PC-3 (cell line): ENCODE data around the gene CPE. TPM values are rescaled to one million over a fixed set of nuclear protein-coding genes. Genes with fewer than 3 reads are reported as not detected.

Experiments
- ATAC-seq: fragments of 200-7000 bp; cut with Tn5 transposase; 2 replicates; pipeline ENCODE4 v1.9.1; 2020; ENCODE audit warnings: mild to moderate bottlenecking, moderate library complexity
- BruUV-seq: library from RNA; stranded (reverse); fragments of 400-500 nt; replicated peaks from 2 replicates; lab custom pipeline; 2021; lab: Mats Ljungman, UMichigan
- CTCF ChIA-PET: fragments of 300-600 bp; sonication (Branson Sonifier 250); formaldehyde crosslinking; loops from one replicate; lab custom pipeline; 2022; ENCODE audit warnings: antibody characterized with exemption; lab: Charles Lee
- POLR2A ChIA-PET: fragments of 300-600 bp; sonication (Branson Sonifier 250); formaldehyde crosslinking; loops from one replicate; lab custom pipeline; 2022; ENCODE audit warnings: antibody characterized with exemption; ENCODE audit not compliant: unreplicated experiment; lab: Charles Lee
- DNase-seq: peaks from one replicate; pipeline ENCODE4 v3.0.0-alpha.2; 2015
- H2AFZ ChIP-seq: fragments of 300-600 bp; sonication (generic); 2 replicates; pipeline ENCODE4 v1.6.0; 2016; ENCODE audit warnings: antibody characterized with exemption, low read length
- H3F3A ChIP-seq: fragments of 300-600 bp; sonication (generic); one replicate; pipeline ENCODE4 v1.6.0; 2017; ENCODE audit warnings: antibody characterized with exemption, low read length, control low read depth, mild to moderate bottlenecking; ENCODE audit not compliant: unreplicated experiment
- H3K27ac ChIP-seq: fragments of 300-600 bp; sonication (generic); 2 replicates; pipeline ENCODE4 v1.5.1; 2016; ENCODE audit warnings: mild to moderate bottlenecking, low read length
- H3K27me3 ChIP-seq: fragments of 300-600 bp; sonication (generic); 2 replicates; pipeline ENCODE4 v1.6.1; 2016; ENCODE audit warnings: low read length, mixed read lengths
- H3K36me3 ChIP-seq: fragments of 300-600 bp; sonication (generic); 2 replicates; pipeline ENCODE4 v1.6.1; 2016; ENCODE audit warnings: low read depth, mixed run types, low read length, mixed read lengths
- H3K4me1 ChIP-seq: fragments of 300-600 bp; sonication (generic); 2 replicates; pipeline ENCODE4 v1.5.1; 2016; ENCODE audit warnings: low read length; ENCODE audit not compliant: insufficient read depth
- H3K4me2 ChIP-seq: fragments of 300-600 bp; sonication (generic); 2 replicates; pipeline ENCODE4 v1.6.0; 2016; ENCODE audit warnings: low read length
- H3K4me3 ChIP-seq: fragments of 300-600 bp; sonication (generic); 2 replicates; pipeline ENCODE4 v1.5.1; 2016; ENCODE audit warnings: mild to moderate bottlenecking, low read length, mixed read lengths
- H3K79me2 ChIP-seq: fragments of 300-600 bp; sonication (generic); 2 replicates; pipeline ENCODE4 v1.6.1; 2017; ENCODE audit warnings: low read length, mixed read lengths
- H3K9ac ChIP-seq: fragments of 300-600 bp; sonication (generic); 2 replicates; pipeline ENCODE4 v1.6.0; 2016; ENCODE audit warnings: mild to moderate bottlenecking, low read length
- H3K9me2 ChIP-seq: fragments of 300-600 bp; sonication (generic); replicated peaks from 2 replicates; pipeline ENCODE4 v1.6.1; 2016; ENCODE audit warnings: mixed run types, low read length, mixed read lengths
- H3K9me3 ChIP-seq: fragments of 300-600 bp; sonication (generic); 2 replicates; pipeline ENCODE4 v1.6.1; 2016; ENCODE audit warnings: low read length, mixed read lengths
- H4K20me1 ChIP-seq: fragments of 300-600 bp; sonication (generic); 2 replicates; pipeline ENCODE4 v1.6.1; 2016; ENCODE audit warnings: low read length, mixed read lengths
- CTCF ChIP-seq: fragments of 300-600 bp; sonication (generic); conservative IDR thresholded peaks from 2 replicates; pipeline ENCODE4 v1.5.1; 2017; ENCODE audit warnings: antibody characterized with exemption, low read depth, mild to moderate bottlenecking, low read length
- EZH2 ChIP-seq: fragments of 300-600 bp; sonication (generic); IDR thresholded peaks from one replicate; pipeline ENCODE4 v1.6.1; 2017; ENCODE audit warnings: antibody characterized with exemption, mild to moderate bottlenecking, low read length; ENCODE audit not compliant: unreplicated experiment
- EZH2phosphoT487 ChIP-seq: fragments of 300-600 bp; sonication (generic); IDR thresholded peaks from 2 replicates; pipeline ENCODE4 v1.6.1; 2018; ENCODE audit warnings: mild to moderate bottlenecking, antibody characterized with exemption, low read length, borderline replicate concordance
- intact Hi-C: fragments of 100-400 bp; cut with micrococcal nuclease; formaldehyde crosslinking; loops from 2 replicates; pipeline ENCODE4 v1.9.0; 2023
- total RNA-seq: library from RNA; depleted of rRNA; stranded (reverse); fragments of >200 nt; gene quantifications from 2 replicates; pipeline ENCODE4 v1.2.3, GENCODE V29; 2014

CPE gene
- total RNA-seq, 1 experiment from 2014 or later, result 15.5 TPM

DNA sequence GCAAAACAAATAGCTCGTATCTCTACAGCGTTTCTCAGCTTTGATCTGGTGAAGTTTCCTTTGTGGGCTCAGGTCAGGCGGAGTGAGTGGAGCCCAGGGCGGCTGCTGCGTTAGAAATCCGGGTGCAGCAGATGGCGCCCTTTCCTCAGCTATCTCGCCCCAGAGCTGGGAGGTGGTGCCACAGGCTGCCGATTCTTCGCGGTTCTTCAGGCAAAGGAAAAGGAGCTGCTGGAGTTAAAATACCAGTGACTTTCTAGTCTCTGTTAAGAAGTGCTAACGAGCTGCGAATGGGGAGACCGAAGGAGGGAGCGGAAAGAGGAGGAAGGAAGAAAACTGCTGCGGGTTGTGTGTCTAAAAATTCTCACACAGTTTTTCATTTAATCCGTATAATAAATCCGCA lies 114.6 kb downstream of the CPE start:
- POLR2A ChIA-PET, result no interaction called here
- Histone ChIP-seq H3K4me3 (no peak overlapping the region), H3K9me2 (no peaks in the 10 kb centered on the region), H3K27me3 (no peaks in the 10 kb centered on the region), H3K9ac (no peak overlapping the region), H3K79me2 (no peaks in the 10 kb centered on the region), H3K9me3 (no peaks in the 10 kb centered on the region), H4K20me1 (no peaks in the 10 kb centered on the region), H3F3A (no peaks in the 10 kb centered on the region), H3K4me2 (peak overlapping the region; percentile 58), H2AFZ (peak overlapping the region; percentile 84), H3K4me1 (0 out of 2 replicates have a peak, but pooled peaks cover 4% of the 10 kb centered on the region), H3K27ac (no peak overlapping the region), H3K36me3 (no peaks in the 10 kb centered on the region)
- CTCF ChIA-PET, result interaction anchor here (0.6 to 1.6 kb wide), 5 partner anchors 44 to 667 kb away, joined by 3 to 6 read pairs (median 4); no protein-coding TSS in a partner anchor
- BruUV-seq, result no TSS peak
- intact Hi-C loops, result loop anchor here (1.0 to 5.0 kb wide), 4 partner anchors 44 to 1099 kb away; no protein-coding TSS in a partner anchor
- no peak for TF ChIP-seq EZH2phosphoT487
- peak; percentile 86 for TF ChIP-seq CTCF
- peak; percentile 93 for ATAC-seq
- DNase-seq, result peak; percentile 76

GRCh38 chr4:165502916-165503907 lies 124.4 kb downstream of the CPE start:
- H3K27me3 ChIP-seq, result no peaks in the 10 kb centered on the region
- H3K4me3 ChIP-seq, result no peak overlapping the region
- POLR2A ChIA-PET, result interaction anchor here (0.6 to 0.7 kb wide), 2 partner anchors 290 to 1681 kb away, joined by 4 read pairs; no protein-coding TSS in a partner anchor
- peaks cover 35% of the 10 kb centered on the region for H3K4me1 ChIP-seq
- no peaks in the 10 kb centered on the region for H3K79me2 ChIP-seq
- H3K27ac ChIP-seq, result peak overlapping the region; percentile 93
- no peaks in the 10 kb centered on the region for H3K36me3 ChIP-seq
- TF ChIP-seq EZH2phosphoT487 (no peak), CTCF (no peak), EZH2 (no peak)
- H4K20me1 ChIP-seq, result no peaks in the 10 kb centered on the region
- no TSS peak for BruUV-seq
- H3F3A ChIP-seq, result no peaks in the 10 kb centered on the region
- H3K9ac ChIP-seq, result peak overlapping the region; percentile 61
- ATAC-seq (peak; percentile 86), DNase-seq (peak; percentile 80)
- CTCF ChIA-PET, result no interaction called here
- H3K4me2 ChIP-seq, result peak overlapping the region; percentile 52
- no peaks in the 10 kb centered on the region for H3K9me3 ChIP-seq
- intact Hi-C loops, result no loop called here
- no peaks in the 10 kb centered on the region for H3K9me2 ChIP-seq
- 0 out of 2 replicates have a peak overlapping the region, but pooled peaks have one; percentile 9 for H2AFZ ChIP-seq
